ENCODE results near the gene CCR5AS.
"Not testable (repeated sequence)": the region's sequence is repeated elsewhere in the genome, so short reads cannot be mapped to it uniquely, and the experiment has no call there.

The CCR5AS gene

DNA sequence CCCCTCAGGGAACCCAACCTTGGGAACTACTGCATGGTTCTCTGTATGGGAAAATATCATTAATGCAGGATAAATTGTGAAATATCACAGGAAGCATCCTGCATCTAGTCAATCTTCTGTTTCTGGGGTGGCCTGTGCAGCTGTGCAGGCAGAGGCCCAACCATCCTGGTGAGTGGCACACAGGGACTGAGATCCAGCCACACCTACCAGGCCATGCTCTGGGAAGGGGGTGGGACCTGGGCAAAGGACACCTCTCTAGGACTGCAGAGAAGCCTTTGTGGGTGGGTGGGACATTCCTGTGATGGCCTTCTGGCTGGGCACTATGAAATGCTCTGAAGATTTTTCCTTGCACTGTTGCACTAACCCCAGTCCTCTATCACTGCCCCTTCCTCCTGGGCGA lies 27.0 kb upstream of the CCR5AS start:
- H2BK15ac ChIP-seq (ENCODE audit: low read depth, low read length) = no peak overlapping the region
- no peak overlapping the region for H3K23ac ChIP-seq (ENCODE audit: insufficient read length, low read depth, low read length)
- H3K79me2 ChIP-seq (ENCODE audit: insufficient read depth, low read length) = no peaks in the 10 kb centered on the region
- H3K79me1 ChIP-seq (ENCODE audit: insufficient read depth, low read depth, low read length, poor library complexity, severe bottlenecking) = no peaks in the 10 kb centered on the region
- H2AFZ ChIP-seq (ENCODE audit: low read length) = no peak overlapping the region
- Mint-ChIP-seq H3K27me3 (ENCODE audit: low read depth) (no peaks in the 10 kb centered on the region; the same call in 1 of the 2 replicates), H3K4me3 (no peak overlapping the region), H3K27ac (no peak overlapping the region), H3K36me3 (ENCODE audit: insufficient read depth in 1 of 3, low read depth in 3 of 3) (peaks cover 6 to 12% (median 6%) of the 10 kb centered on the region in 3 experiments), H3K9me3 (peaks cover 15 to 24% of the 10 kb centered on the region in 2 experiments), H3K4me1 (peaks cover 0 to 1% of the 10 kb centered on the region in 2 experiments; a peak in 1 of 4 replicates)
- no peaks in the 10 kb centered on the region for H4K20me1 ChIP-seq (ENCODE audit: control insufficient read depth, insufficient read depth, insufficient read length)
- no peak overlapping the region for H3K56ac ChIP-seq (ENCODE audit: insufficient read length, low read depth, low read length)
- no peak for TF ChIP-seq CTCF (conservative IDR thresholded peaks at IDR 0.05)
- H3K23me2 ChIP-seq (ENCODE audit: insufficient read length, low read depth, low read length, poor library complexity, severe bottlenecking) = no peaks in the 10 kb centered on the region
- no peaks in the 10 kb centered on the region for H3K27me3 ChIP-seq (ENCODE audit: insufficient read depth, low read length)
- H2AK5ac ChIP-seq (ENCODE audit: insufficient read length, low read length) = no peak overlapping the region
- H3K4me1 ChIP-seq (ENCODE audit: insufficient read depth, low read length) = no peaks in the 10 kb centered on the region; the same call in 1 of the 2 replicates
- H2BK20ac ChIP-seq (ENCODE audit: low read depth, low read length, poor library complexity, severe bottlenecking) = no peak overlapping the region
- no peak overlapping the region for H2BK5ac ChIP-seq (ENCODE audit: insufficient read length, low read length)
- no peaks in the 10 kb centered on the region for H3K9me3 ChIP-seq (ENCODE audit: control insufficient read depth, low read depth, low read length)
- no peak for DNase-seq
- no CpG with 5 or more reads among the region's 1 CpG for WGBS (ENCODE audit: extremely low coverage, insufficient read length, low lambda C conversion rate)
- H3K14ac ChIP-seq (ENCODE audit: insufficient read depth, low read length) = no peak overlapping the region
- no peak overlapping the region for H3K4ac ChIP-seq (ENCODE audit: low read depth, low read length)
- H4K8ac ChIP-seq (replicated peaks; ENCODE audit: insufficient read length, low read depth, low read length) = no peak overlapping the region
- no peak overlapping the region for H3K27ac ChIP-seq (ENCODE audit: insufficient read length, low read depth, low read length)
- no peak overlapping the region for H2BK12ac ChIP-seq (ENCODE audit: insufficient read length, low read depth, low read length)
- H4K5ac ChIP-seq (ENCODE audit: insufficient read length, low read depth, low read length) = no peak overlapping the region
- H3K18ac ChIP-seq (ENCODE audit: insufficient read length, low read depth, low read length) = no peak overlapping the region
- no peak overlapping the region for H4K91ac ChIP-seq (ENCODE audit: insufficient read length, low read depth, low read length)
- no peak overlapping the region for H2BK120ac ChIP-seq (ENCODE audit: low read depth, low read length, poor library complexity, severe bottlenecking)
- H3K4me2 ChIP-seq (ENCODE audit: insufficient read depth, insufficient read length, low read length) = no peak overlapping the region
- no peak overlapping the region for H3K9ac ChIP-seq (ENCODE audit: extremely low read depth, insufficient read length, low read length)
- no peak overlapping the region for H3T11ph ChIP-seq (ENCODE audit: low read length)

GRCh38 chr3:46433118-46433517 lies 26.3 kb upstream of the CCR5AS start:
- H4K91ac ChIP-seq (ENCODE audit: insufficient read length, low read depth, low read length); H3K56ac ChIP-seq (ENCODE audit: insufficient read length, low read depth, low read length); DNase-seq; H3K4me1 ChIP-seq (ENCODE audit: insufficient read depth, low read length); H3T11ph ChIP-seq (ENCODE audit: low read length); H4K8ac ChIP-seq (replicated peaks; ENCODE audit: insufficient read length, low read depth, low read length); H3K27me3 ChIP-seq (ENCODE audit: insufficient read depth, low read length); H2AFZ ChIP-seq (ENCODE audit: low read length); H3K4ac ChIP-seq (ENCODE audit: low read depth, low read length); H3K27ac ChIP-seq (ENCODE audit: insufficient read length, low read depth, low read length); H2BK12ac ChIP-seq (ENCODE audit: insufficient read length, low read depth, low read length); H4K5ac ChIP-seq (ENCODE audit: insufficient read length, low read depth, low read length); H2BK15ac ChIP-seq (ENCODE audit: low read depth, low read length); H3K18ac ChIP-seq (ENCODE audit: insufficient read length, low read depth, low read length); H3K23ac ChIP-seq (ENCODE audit: insufficient read length, low read depth, low read length); H3K4me1 Mint-ChIP-seq; H2AK5ac ChIP-seq (ENCODE audit: insufficient read length, low read length); H2BK20ac ChIP-seq (ENCODE audit: low read depth, low read length, poor library complexity, severe bottlenecking); H3K27ac Mint-ChIP-seq; H3K9me3 ChIP-seq (ENCODE audit: control insufficient read depth, low read depth, low read length); H3K4me3 Mint-ChIP-seq; H2BK5ac ChIP-seq (ENCODE audit: insufficient read length, low read length); H3K79me1 ChIP-seq (ENCODE audit: insufficient read depth, low read depth, low read length, poor library complexity, severe bottlenecking); H3K27me3 Mint-ChIP-seq (ENCODE audit: low read depth); H3K14ac ChIP-seq (ENCODE audit: insufficient read depth, low read length); H3K4me2 ChIP-seq (ENCODE audit: insufficient read depth, insufficient read length, low read length); H2BK120ac ChIP-seq (ENCODE audit: low read depth, low read length, poor library complexity, severe bottlenecking); H3K79me2 ChIP-seq (ENCODE audit: insufficient read depth, low read length); H4K20me1 ChIP-seq (ENCODE audit: control insufficient read depth, insufficient read depth, insufficient read length); H3K9ac ChIP-seq (ENCODE audit: extremely low read depth, insufficient read length, low read length); H3K23me2 ChIP-seq (ENCODE audit: insufficient read length, low read depth, low read length, poor library complexity, severe bottlenecking): not testable (repeated sequence)
- Mint-ChIP-seq H3K9me3 (peaks cover 15 to 24% of the 10 kb centered on the region in 2 experiments), H3K36me3 (ENCODE audit: insufficient read depth in 1 of 3, low read depth in 3 of 3) (peaks cover 6 to 12% (median 6%) of the 10 kb centered on the region in 3 experiments)
- no CpG with 5 or more reads among the region's 4 CpGs for WGBS (ENCODE audit: extremely low coverage, insufficient read length, low lambda C conversion rate)
